NCI-H1436 treated with DMSO at 0.1 percent for 48 hours (cell line): ENCODE measurements around the gene UBALD2.
"Not testable (repeated sequence)": the region's sequence is repeated elsewhere in the genome, so short reads cannot be mapped to it uniquely, and the experiment has no call there.

Experiments
- DNase-seq: peaks from one replicate; lab custom pipeline; 2025; lab: John Stamatoyannopoulos, UW

UBALD2 gene

GRCh38 chr17:76264755-76265623 is at the start of gene UBALD2:
Gene UBALD2, plus strand, starts transcription at chr17:76265348. Its CDS starts 158 bp downstream, at chr17:76265506.
- DNase-seq, result peak; percentile 99

- no peak for DNase-seq
Observed at GRCh38 chr17:76217081-76217480, 48.1 kb upstream of the UBALD2 start.

- DNase-seq, result no peak
Observed at GRCh38 chr17:76219670-76220383, 45.3 kb upstream of the UBALD2 start.

- DNase-seq, result no peak
Observed at GRCh38 chr17:76223802-76224201, 41.3 kb upstream of the UBALD2 start.

- not testable (repeated sequence) for DNase-seq
Observed at GRCh38 chr17:76225373-76226086, 39.6 kb upstream of the UBALD2 start.

GRCh38 chr17:76226749-76227148 is 38.4 kb upstream of the UBALD2 start:
- not testable (repeated sequence) for DNase-seq

- DNase-seq, result no peak
Observed at GRCh38 chr17:76232342-76232741, 32.8 kb upstream of the UBALD2 start.

- no peak for DNase-seq
Observed at GRCh38 chr17:76233588-76234353, 31.4 kb upstream of the UBALD2 start.

- no peak for DNase-seq
Observed at GRCh38 chr17:76234354-76234679, 30.8 kb upstream of the UBALD2 start.

- DNase-seq, result no peak
Observed at GRCh38 chr17:76235883-76236282, 29.3 kb upstream of the UBALD2 start.

- no peak for DNase-seq
Observed at GRCh38 chr17:76236603-76237002, 28.5 kb upstream of the UBALD2 start.

- DNase-seq, result no peak
Observed at GRCh38 chr17:76237859-76238313, 27.3 kb upstream of the UBALD2 start.

GRCh38 chr17:76238847-76239537 is 26.2 kb upstream of the UBALD2 start:
- DNase-seq, result no peak

- DNase-seq, result no peak
Observed at GRCh38 chr17:76239538-76240274, 25.4 kb upstream of the UBALD2 start.

GRCh38 chr17:76240461-76241203 is 24.5 kb upstream of the UBALD2 start, which contains the start of gene RNF157:
Gene RNF157, minus strand, starts transcription at chr17:76240493. Its CDS starts 253 bp downstream, at chr17:76240240.
- no peak for DNase-seq

GRCh38 chr17:76241204-76241538 is 24.0 kb upstream of the UBALD2 start:
- no peak for DNase-seq

- DNase-seq, result no peak
Observed at GRCh38 chr17:76241691-76242255, 23.4 kb upstream of the UBALD2 start.

- no peak for DNase-seq
Observed at GRCh38 chr17:76243826-76244679, 21.1 kb upstream of the UBALD2 start.
